ENCODE measurements around the gene GPRIN3. TPM values are rescaled to one million over a fixed set of nuclear protein-coding genes. Genes with fewer than 3 reads are reported as not detected.

Gene GPRIN3
- total and polyA plus RNA-seq, 2 experiments from 2014 or later = 0.74 to 3.2 TPM

DNA sequence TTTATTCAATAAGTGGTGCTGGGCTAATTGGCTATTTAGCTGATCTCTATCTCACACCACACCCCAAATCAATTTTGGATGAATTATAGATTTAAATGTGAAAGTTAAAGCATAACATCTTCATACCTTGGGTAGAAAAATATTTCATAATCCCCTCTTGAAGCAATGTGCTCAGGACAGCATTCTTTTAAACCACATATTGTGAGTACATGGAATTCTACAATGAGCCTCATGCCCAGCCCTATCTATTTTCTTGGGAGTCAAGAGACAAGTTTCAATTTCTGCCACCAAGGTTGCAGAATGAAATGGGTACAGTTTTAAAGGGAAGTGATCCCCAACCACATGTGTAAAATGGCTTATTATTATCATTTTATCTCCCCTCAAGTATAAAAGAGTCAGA, 30.6 kb upstream of the GPRIN3 start:
- ATAC-seq = no peak
- Histone ChIP-seq H3F3A (replicated peaks; ENCODE audit: low read depth) (no peaks in the 10 kb centered on the region), H3K4me1 (ENCODE audit: insufficient read depth) (no peaks in the 10 kb centered on the region), H3K79me2 (replicated peaks; ENCODE audit: insufficient read depth) (no peaks in the 10 kb centered on the region), H3K36me3 (ENCODE audit: insufficient read depth) (no peaks in the 10 kb centered on the region), H3K4me3 (no peak overlapping the region), H2AFZ (peak overlapping the region; percentile 24; the same call in 1 of the 2 replicates), H4K20me1 (replicated peaks; ENCODE audit: insufficient read depth) (no peaks in the 10 kb centered on the region), H3K27me3 (ENCODE audit: insufficient read depth) (no peaks in the 10 kb centered on the region), H3K4me2 (no peak overlapping the region), H3K9me2 (ENCODE audit: insufficient read depth) (peaks cover 4% of the 10 kb centered on the region; the same call in 1 of the 2 replicates), H3K27ac (ENCODE audit: low read depth) (no peak overlapping the region)
- no peaks in the 10 kb centered on the region for H3K36me3 Mint-ChIP-seq (ENCODE audit: low read depth)
- DNase-seq (ENCODE audit: low spot score) = no peak
- H3K27me3 Mint-ChIP-seq (ENCODE audit: insufficient read depth, low read depth, poor library complexity) = peaks cover 3% of the 10 kb centered on the region
- no peak overlapping the region for H3K27ac Mint-ChIP-seq
- TF ChIP-seq, protein P1, sequence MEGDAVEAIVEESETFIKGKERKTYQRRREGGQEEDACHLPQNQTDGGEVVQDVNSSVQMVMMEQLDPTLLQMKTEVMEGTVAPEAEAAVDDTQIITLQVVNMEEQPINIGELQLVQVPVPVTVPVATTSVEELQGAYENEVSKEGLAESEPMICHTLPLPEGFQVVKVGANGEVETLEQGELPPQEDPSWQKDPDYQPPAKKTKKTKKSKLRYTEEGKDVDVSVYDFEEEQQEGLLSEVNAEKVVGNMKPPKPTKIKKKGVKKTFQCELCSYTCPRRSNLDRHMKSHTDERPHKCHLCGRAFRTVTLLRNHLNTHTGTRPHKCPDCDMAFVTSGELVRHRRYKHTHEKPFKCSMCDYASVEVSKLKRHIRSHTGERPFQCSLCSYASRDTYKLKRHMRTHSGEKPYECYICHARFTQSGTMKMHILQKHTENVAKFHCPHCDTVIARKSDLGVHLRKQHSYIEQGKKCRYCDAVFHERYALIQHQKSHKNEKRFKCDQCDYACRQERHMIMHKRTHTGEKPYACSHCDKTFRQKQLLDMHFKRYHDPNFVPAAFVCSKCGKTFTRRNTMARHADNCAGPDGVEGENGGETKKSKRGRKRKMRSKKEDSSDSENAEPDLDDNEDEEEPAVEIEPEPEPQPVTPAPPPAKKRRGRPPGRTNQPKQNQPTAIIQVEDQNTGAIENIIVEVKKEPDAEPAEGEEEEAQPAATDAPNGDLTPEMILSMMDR (conservative IDR thresholded peaks at IDR 0.05; ENCODE audit: low read depth in 2 of 2) = no peak
- no peak for TF ChIP-seq JUNB (IDR thresholded peaks at IDR 0.05; ENCODE audit: unreplicated experiment)
- TF ChIP-seq CREB1 (CRISPR knock-in tag; IDR thresholded peaks at IDR 0.05; ENCODE audit: low read depth) = no peak
- no peak for TF ChIP-seq EZH2 (IDR thresholded peaks at IDR 0.05; ENCODE audit: low read depth, unreplicated experiment)
- TF ChIP-seq ZNF331 (CRISPR knock-in tag; IDR thresholded peaks at IDR 0.05; ENCODE audit: low read depth) = no peak
- TF ChIP-seq STAT1 (IDR thresholded peaks at IDR 0.05; ENCODE audit: unreplicated experiment) = no peak
- TF ChIP-seq REST (IDR thresholded peaks at IDR 0.05; ENCODE audit: unreplicated experiment) = no peak
- no peak for TF ChIP-seq ZNF462 (CRISPR knock-in tag; IDR thresholded peaks at IDR 0.05)
- TF ChIP-seq, protein P2, sequence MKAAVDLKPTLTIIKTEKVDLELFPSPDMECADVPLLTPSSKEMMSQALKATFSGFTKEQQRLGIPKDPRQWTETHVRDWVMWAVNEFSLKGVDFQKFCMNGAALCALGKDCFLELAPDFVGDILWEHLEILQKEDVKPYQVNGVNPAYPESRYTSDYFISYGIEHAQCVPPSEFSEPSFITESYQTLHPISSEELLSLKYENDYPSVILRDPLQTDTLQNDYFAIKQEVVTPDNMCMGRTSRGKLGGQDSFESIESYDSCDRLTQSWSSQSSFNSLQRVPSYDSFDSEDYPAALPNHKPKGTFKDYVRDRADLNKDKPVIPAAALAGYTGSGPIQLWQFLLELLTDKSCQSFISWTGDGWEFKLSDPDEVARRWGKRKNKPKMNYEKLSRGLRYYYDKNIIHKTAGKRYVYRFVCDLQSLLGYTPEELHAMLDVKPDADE (IDR thresholded peaks at IDR 0.05) = no peak
- no peak for TF ChIP-seq POLR2AphosphoS5 (IDR thresholded peaks at IDR 0.05; ENCODE audit: low read depth)
- TF ChIP-seq ZNF114 (CRISPR knock-in tag; IDR thresholded peaks at IDR 0.05) = no peak
- TF ChIP-seq EZH2phosphoT487 (IDR thresholded peaks at IDR 0.05; ENCODE audit: unreplicated experiment) = no peak
- TF ChIP-seq NANOG (IDR thresholded peaks at IDR 0.05; ENCODE audit: borderline replicate concordance) = no peak
- no peaks in the 10 kb centered on the region for H3K9me3 Mint-ChIP-seq
- no peak overlapping the region for H3K4me3 Mint-ChIP-seq
- 0 out of 3 replicates have a peak, but pooled peaks cover 3% of the 10 kb centered on the region for H3K4me1 Mint-ChIP-seq

Data from GM23338 (cell line).